Bronchial epithelial cell (primary cell): Measurements from ENCODE around the gene STXBP5. TPM values are rescaled to one million over a fixed set of nuclear protein-coding genes. Genes with fewer than 3 reads are reported as not detected.

Experiments
- DNase-seq: peaks from one replicate; pipeline ENCODE4 v3.0.0-alpha.2; 2010; ENCODE audit warnings: low read depth
- FAIRE-seq: peaks from 2 replicates; lab custom pipeline; 2011; peaks lifted over from hg19 to GRCh38; lab: Jason Lieb, UNC
- H3K27me3 ChIP-seq: 2 replicates; pipeline ENCODE4 v1.5.1; 2011; ENCODE audit warnings: low read length; ENCODE audit not compliant: control insufficient read depth, insufficient read depth
- H3K36me3 ChIP-seq: 2 replicates; pipeline ENCODE4 v1.5.1; 2011; ENCODE audit warnings: low read length; ENCODE audit not compliant: control insufficient read depth, insufficient read depth
- H3K4me3 ChIP-seq: 2 replicates; pipeline ENCODE4 v1.5.1; 2011; ENCODE audit warnings: mild to moderate bottlenecking, low read depth, low read length, control low read depth
- CTCF ChIP-seq: IDR thresholded peaks from 2 replicates; pipeline ENCODE4 v1.5.1; 2011; ENCODE audit warnings: mild to moderate bottlenecking, moderate library complexity, low read length, control low read depth, inconsistent platforms; ENCODE audit not compliant: insufficient read depth, severe bottlenecking
- total RNA-seq: library from RNA; depleted of rRNA; stranded (reverse); fragments of >200 nt; gene quantifications from 2 replicates; pipeline ENCODE4 v1.2.1, GENCODE V29; 2014

The STXBP5 gene
- total RNA-seq, 1 donor from 2014 or later, result 19.2 TPM

GRCh38 chr6:147406783-147407182 is 202.6 kb downstream of the STXBP5 start:
- no peak for TF ChIP-seq CTCF
- FAIRE-seq, result no peak

GRCh38 chr6:147407571-147407970 is 203.4 kb downstream of the STXBP5 start:
- FAIRE-seq (peak; percentile 73), DNase-seq (no peak)
- TF ChIP-seq CTCF, result no peak
- Histone ChIP-seq H3K27me3 (no peaks in the 10 kb centered on the region), H3K36me3 (no peaks in the 10 kb centered on the region), H3K4me3 (no peak overlapping the region)

More at GRCh38 chr6:147406783-147407182, 202.6 kb downstream of the STXBP5 start:
- no peak overlapping the region for H3K4me3 ChIP-seq
- DNase-seq, result no peak
- H3K36me3 ChIP-seq, result no peaks in the 10 kb centered on the region
- no peaks in the 10 kb centered on the region for H3K27me3 ChIP-seq

- DNase-seq, result no peak
- no peak for FAIRE-seq
- H3K27me3 ChIP-seq, result no peaks in the 10 kb centered on the region
- H3K4me3 ChIP-seq, result no peak overlapping the region
- H3K36me3 ChIP-seq, result no peaks in the 10 kb centered on the region
- TF ChIP-seq CTCF, result no peak
Measured at GRCh38 chr6:147416622-147417021, 212.4 kb downstream of the STXBP5 start.

GRCh38 chr6:147417954-147418353 is 213.7 kb downstream of the STXBP5 start:
- FAIRE-seq (no peak), DNase-seq (no peak)
- Histone ChIP-seq H3K36me3 (no peaks in the 10 kb centered on the region), H3K27me3 (no peaks in the 10 kb centered on the region), H3K4me3 (no peak overlapping the region)
- no peak for TF ChIP-seq CTCF

- Histone ChIP-seq H3K4me3 (no peak overlapping the region), H3K36me3 (no peaks in the 10 kb centered on the region), H3K27me3 (no peaks in the 10 kb centered on the region)
- no peak for TF ChIP-seq CTCF
- peak; percentile 3 for DNase-seq
- FAIRE-seq, result peak; percentile 40
Measured at GRCh38 chr6:147418523-147418922, 214.3 kb downstream of the STXBP5 start.

GRCh38 chr6:147421903-147422302 is 217.7 kb downstream of the STXBP5 start:
- no peak for FAIRE-seq
- Histone ChIP-seq H3K36me3 (no peaks in the 10 kb centered on the region), H3K27me3 (no peaks in the 10 kb centered on the region), H3K4me3 (no peak overlapping the region)
- no peak for TF ChIP-seq CTCF
- no peak for DNase-seq
